ENCODE measurements around the gene STAT6.
"Not testable (repeated sequence)": the region's sequence is repeated elsewhere in the genome, so short reads cannot be mapped to it uniquely, and the experiment has no call there.

Gene STAT6

GRCh38 chr12:57090924-57091637, 20.1 kb downstream of the STAT6 start:
- DNase-seq, result peak in 43 of 56 donors; percentile 12 to 76 (median 45)

- no peak for DNase-seq
Observed at GRCh38 chr12:57090490-57090889, 20.7 kb downstream of the STAT6 start.

- peak in 41 of 56 donors; percentile 22 to 77 (median 52) for DNase-seq
Observed at GRCh38 chr12:57089271-57090245, 21.6 kb downstream of the STAT6 start.

GRCh38 chr12:57088354-57089270, 22.6 kb downstream of the STAT6 start, which contains the start of gene NAB2:
Gene NAB2 (plus strand): TSS chr12:57089114. CDS start chr12:57089272, 158 bp downstream.
- peak in 55 of 56 donors; percentile 27 to 93 (median 82) for DNase-seq

- peak in 30 of 56 donors; percentile 22 to 68 (median 46) for DNase-seq
Observed at GRCh38 chr12:57087691-57088353, 23.3 kb downstream of the STAT6 start.

DNA sequence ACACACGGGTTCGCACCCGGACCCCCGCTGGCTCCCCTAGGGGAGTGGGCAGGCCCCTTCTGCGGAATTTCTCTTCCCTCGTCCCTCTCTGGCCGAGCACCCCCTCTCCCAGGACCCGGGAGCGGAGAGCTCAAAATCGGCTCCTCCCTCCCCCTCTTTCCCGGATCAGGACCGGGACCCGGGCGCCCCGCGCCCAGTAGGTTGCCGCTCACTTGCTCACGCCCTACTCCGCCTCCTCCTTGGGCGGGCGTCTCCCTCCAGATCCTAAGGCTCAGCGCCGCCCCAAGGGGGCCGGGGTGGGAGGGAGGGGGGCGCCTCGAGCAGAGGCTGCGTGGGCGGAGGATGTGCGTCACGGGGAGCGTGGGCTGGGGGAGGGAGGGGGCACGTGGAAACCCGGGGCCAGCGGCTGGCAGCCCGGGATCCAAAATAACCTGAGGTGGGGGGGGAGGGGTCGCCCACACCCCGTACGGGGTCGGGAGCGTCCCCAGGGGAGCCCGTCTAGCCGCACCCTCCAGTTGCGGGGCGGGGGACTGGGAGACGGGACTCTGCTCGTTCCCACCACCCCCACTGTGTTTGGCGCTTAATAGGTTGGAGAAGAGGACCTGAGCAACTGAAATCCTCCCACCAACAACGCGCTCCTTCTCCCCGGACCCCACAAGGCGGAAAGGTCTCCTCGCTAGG, 24.0 kb downstream of the STAT6 start:
- peak in 45 of 56 donors; percentile 23 to 84 (median 56) for DNase-seq

GRCh38 chr12:57086493-57087009, 24.6 kb downstream of the STAT6 start:
- DNase-seq, result peak in 36 of 56 donors; percentile 14 to 59 (median 29)

- peak in 7 of 56 donors; percentile 12 to 53 (median 18) for DNase-seq
Observed at GRCh38 chr12:57085999-57086492, 25.1 kb downstream of the STAT6 start.

DNA sequence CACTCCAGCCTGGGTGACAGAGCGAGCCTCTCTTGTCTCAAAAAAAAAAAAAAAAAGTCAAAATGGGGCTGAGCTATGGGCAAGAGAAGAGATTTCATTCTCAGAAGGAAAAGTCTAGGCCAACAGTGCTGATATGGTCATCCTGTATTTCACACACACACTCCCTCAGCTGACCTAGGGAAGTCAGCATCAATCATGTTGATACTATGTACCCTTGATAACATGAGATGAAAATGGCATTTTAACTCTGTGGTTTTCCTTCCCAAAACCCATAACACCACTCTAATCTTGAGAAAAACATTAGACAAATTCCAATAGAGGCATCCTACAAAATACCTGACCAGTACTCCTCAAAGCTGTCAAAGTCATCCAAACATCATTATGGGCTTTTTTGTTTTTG, 30.3 kb downstream of the STAT6 start:
- no peak for DNase-seq

DNA sequence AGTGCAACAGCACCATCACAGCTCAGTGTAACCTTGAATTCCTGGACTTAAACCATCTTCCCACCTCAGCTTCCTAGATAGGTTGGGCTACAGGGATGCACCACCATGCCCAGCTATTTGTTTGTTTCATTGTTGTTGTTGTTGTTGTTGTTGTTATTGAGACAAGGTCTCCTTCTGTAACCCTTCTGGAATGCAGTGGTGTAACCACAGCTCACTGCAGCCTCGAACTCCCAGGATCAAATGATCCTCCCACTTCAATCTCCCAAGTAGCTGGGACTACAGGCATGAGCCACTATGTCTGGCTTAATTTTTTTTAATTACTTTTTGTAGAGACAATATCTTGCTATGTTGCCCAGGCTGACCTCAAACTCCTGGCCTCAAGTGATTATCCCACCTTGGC, 31.3 kb downstream of the STAT6 start:
- DNase-seq, result no peak

- DNase-seq, result peak; percentile 39 to 100 (median 98)
Observed at GRCh38 chr12:57078519-57079404, 32.4 kb downstream of the STAT6 start, which contains the start of gene NEMP1. Gene NEMP1 (minus strand): TSS chr12:57078791. CDS start chr12:57078745, 46 bp downstream.

- DNase-seq, result not testable (repeated sequence)
Observed at GRCh38 chr12:57073566-57074450, 37.4 kb downstream of the STAT6 start.

- DNase-seq, result no peak
Observed at GRCh38 chr12:57072661-57073060, 38.5 kb downstream of the STAT6 start.

- DNase-seq, result peak in 39 of 56 donors; percentile 8 to 82 (median 37)
Observed at GRCh38 chr12:57069523-57069922, 41.6 kb downstream of the STAT6 start.

- no peak for DNase-seq
Observed at GRCh38 chr12:57066245-57066644, 44.9 kb downstream of the STAT6 start.

DNA sequence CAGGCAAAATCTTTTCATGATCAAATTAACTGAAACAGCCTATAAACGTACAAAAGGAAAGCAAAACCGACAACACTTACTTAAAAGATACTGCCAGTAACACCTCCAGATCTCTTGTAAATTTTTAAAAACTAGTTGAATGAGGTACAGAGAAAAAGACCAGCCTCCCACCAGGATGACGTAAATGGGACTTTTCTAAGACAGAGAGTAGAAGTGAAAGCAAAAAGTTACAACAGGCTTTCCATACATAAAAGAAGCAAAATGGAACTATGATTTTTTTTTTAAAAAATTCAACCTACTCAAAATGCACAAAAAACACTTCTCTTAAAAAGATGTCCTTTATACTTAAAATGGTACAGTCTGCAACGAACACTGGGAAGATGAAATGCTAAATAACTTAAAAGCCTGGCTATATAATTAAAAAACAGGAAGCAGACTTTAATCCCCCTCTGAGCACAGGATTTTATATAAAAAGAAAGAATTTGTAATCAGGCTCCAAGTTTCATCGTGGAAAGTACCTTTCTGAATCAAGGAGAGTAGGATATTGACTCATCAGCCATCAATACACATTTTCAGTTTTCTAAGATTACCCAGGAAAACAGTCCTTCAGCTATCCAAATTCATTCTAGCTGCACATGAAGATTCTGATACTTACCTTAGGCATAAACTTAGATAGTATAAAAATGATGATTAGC, 47.0 kb downstream of the STAT6 start:
- DNase-seq, result no peak
